Measurements from ENCODE around the gene C1QBP.
A peak's percentile ranks its signal among the peaks of the same experiment; 100 is the strongest.

Gene C1QBP

GRCh38 chr17:5422505-5422904 lies 16.4 kb downstream of the C1QBP start:
- Histone ChIP-seq H3K4me3 (ENCODE audit: low read length) (no peak overlapping the region), H3K27me3 (replicated peaks; ENCODE audit: insufficient read depth, low read length) (no peaks in the 10 kb centered on the region), H4K20me1 (ENCODE audit: insufficient read depth, low read length) (peaks cover 5% of the 10 kb centered on the region), H3K4me2 (ENCODE audit: low read depth, low read length) (no peak overlapping the region), H3K9me2 (replicated peaks; ENCODE audit: insufficient read depth, low read length) (no peaks in the 10 kb centered on the region), H3K79me2 (ENCODE audit: low read length) (peaks cover 46% of the 10 kb centered on the region), H3F3A (ENCODE audit: insufficient read depth, low read length) (peaks cover 13% of the 10 kb centered on the region; the same call in 1 of the 2 replicates), H3K9ac (ENCODE audit: low read length) (no peak overlapping the region), H3K36me3 (replicated peaks; ENCODE audit: insufficient read depth, low read length) (peaks cover 13% of the 10 kb centered on the region; the same call in 1 of the 2 replicates), H3K27ac (ENCODE audit: low read length) (no peak overlapping the region), H3K4me1 (ENCODE audit: low read length) (peaks cover 12% of the 10 kb centered on the region), H2AFZ (ENCODE audit: low read length) (no peak overlapping the region), H3K9me3 (replicated peaks; ENCODE audit: insufficient read depth, low read length) (no peaks in the 10 kb centered on the region)
- DNase-seq: no peak
- TF ChIP-seq EZH2phosphoT487 (IDR thresholded peaks at IDR 0.05; ENCODE audit: low read length) (no peak), EZH2 (optimal IDR thresholded peaks at IDR 0.05; ENCODE audit: low read depth, low read length) (no peak)
- TF ChIP-seq, protein P1, sequence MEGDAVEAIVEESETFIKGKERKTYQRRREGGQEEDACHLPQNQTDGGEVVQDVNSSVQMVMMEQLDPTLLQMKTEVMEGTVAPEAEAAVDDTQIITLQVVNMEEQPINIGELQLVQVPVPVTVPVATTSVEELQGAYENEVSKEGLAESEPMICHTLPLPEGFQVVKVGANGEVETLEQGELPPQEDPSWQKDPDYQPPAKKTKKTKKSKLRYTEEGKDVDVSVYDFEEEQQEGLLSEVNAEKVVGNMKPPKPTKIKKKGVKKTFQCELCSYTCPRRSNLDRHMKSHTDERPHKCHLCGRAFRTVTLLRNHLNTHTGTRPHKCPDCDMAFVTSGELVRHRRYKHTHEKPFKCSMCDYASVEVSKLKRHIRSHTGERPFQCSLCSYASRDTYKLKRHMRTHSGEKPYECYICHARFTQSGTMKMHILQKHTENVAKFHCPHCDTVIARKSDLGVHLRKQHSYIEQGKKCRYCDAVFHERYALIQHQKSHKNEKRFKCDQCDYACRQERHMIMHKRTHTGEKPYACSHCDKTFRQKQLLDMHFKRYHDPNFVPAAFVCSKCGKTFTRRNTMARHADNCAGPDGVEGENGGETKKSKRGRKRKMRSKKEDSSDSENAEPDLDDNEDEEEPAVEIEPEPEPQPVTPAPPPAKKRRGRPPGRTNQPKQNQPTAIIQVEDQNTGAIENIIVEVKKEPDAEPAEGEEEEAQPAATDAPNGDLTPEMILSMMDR (IDR thresholded peaks at IDR 0.05; ENCODE audit: low read length): no peak

DNA sequence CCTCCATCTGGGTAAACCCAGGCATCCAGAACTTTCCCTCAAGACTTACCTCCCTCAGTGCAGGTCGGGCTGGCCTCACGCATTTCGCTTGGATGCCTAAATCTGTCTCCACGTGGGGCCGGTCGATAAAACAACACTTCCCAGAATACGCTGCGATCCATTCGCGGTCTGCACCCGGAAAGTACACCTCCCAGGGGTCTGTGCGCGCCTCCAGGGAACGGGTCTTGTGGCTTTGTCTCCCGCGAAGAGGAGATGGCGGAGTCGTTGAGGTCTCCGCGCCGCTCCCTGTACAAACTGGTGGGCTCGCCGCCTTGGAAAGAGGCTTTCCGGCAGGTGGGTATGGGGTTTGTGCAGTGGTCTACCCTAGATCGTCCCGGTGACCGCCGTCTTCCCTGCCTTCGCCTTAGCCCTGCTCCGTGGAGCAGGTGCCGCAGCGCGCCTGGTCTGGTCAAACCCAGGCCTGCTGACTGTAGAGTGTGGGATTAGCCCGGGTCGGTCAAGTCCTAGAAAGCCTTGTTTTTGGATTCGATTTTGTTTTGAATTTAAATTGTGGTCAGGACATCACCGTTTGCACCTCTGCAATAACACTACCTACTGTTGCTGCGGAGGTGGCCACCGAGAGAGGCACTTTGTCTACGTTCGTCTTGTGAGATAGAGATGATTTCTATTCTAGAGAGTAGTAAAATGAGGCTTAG lies 18.8 kb downstream of the C1QBP start, which contains the start of gene RPAIN:
RPAIN (plus strand) TSS at position 224 of the 695 bp plus-strand sequence; CDS start at position 253, 29 bp downstream.
- H3K4me3 ChIP-seq (ENCODE audit: low read length): peak within 1 kb of the TSS; percentile 95
- H3F3A ChIP-seq (ENCODE audit: insufficient read depth, low read length): peaks cover 13% of the 10 kb centered on the region; the same call in 1 of the 2 replicates
- H3K79me2 ChIP-seq (ENCODE audit: low read length): peaks cover 67% of the 10 kb centered on the region
- H3K9me3 ChIP-seq (replicated peaks; ENCODE audit: insufficient read depth, low read length): no peaks in the 10 kb centered on the region
- peak within 1 kb of the TSS; percentile 93 for H3K4me2 ChIP-seq (ENCODE audit: low read depth, low read length)
- TF ChIP-seq, protein P1 (IDR thresholded peaks at IDR 0.05; ENCODE audit: low read length): no peak
- TF ChIP-seq EZH2phosphoT487 (IDR thresholded peaks at IDR 0.05; ENCODE audit: low read length): no peak
- H3K36me3 ChIP-seq (replicated peaks; ENCODE audit: insufficient read depth, low read length): peaks cover 12% of the 10 kb centered on the region; the same call in 1 of the 2 replicates
- peak; percentile 92 for DNase-seq
- peak within 1 kb of the TSS; percentile 86 for H2AFZ ChIP-seq (ENCODE audit: low read length)
- peaks cover 5% of the 10 kb centered on the region for H4K20me1 ChIP-seq (ENCODE audit: insufficient read depth, low read length)
- H3K27ac ChIP-seq (ENCODE audit: low read length): peak within 1 kb of the TSS; percentile 95
- H3K4me1 ChIP-seq (ENCODE audit: low read length): peaks cover 12% of the 10 kb centered on the region
- H3K27me3 ChIP-seq (replicated peaks; ENCODE audit: insufficient read depth, low read length): no peaks in the 10 kb centered on the region
- no peaks in the 10 kb centered on the region for H3K9me2 ChIP-seq (replicated peaks; ENCODE audit: insufficient read depth, low read length)
- peak within 1 kb of the TSS; percentile 94 for H3K9ac ChIP-seq (ENCODE audit: low read length)

GRCh38 chr17:5419356-5419958 lies 19.5 kb downstream of the C1QBP start, which contains the start of gene NUP88:
NUP88 (minus strand) TSS chr17:5419662; CDS start chr17:5419650, 12 bp downstream.
- H3K4me3 ChIP-seq (ENCODE audit: low read length): peak within 1 kb of the TSS; percentile 95
- peaks cover 5% of the 10 kb centered on the region for H4K20me1 ChIP-seq (ENCODE audit: insufficient read depth, low read length)
- H2AFZ ChIP-seq (ENCODE audit: low read length): peak within 1 kb of the TSS; percentile 86
- H3K79me2 ChIP-seq (ENCODE audit: low read length): peaks cover 71% of the 10 kb centered on the region
- no peaks in the 10 kb centered on the region for H3K9me2 ChIP-seq (replicated peaks; ENCODE audit: insufficient read depth, low read length)
- H3K27me3 ChIP-seq (replicated peaks; ENCODE audit: insufficient read depth, low read length): no peaks in the 10 kb centered on the region
- peaks cover 13% of the 10 kb centered on the region; the same call in 1 of the 2 replicates for H3F3A ChIP-seq (ENCODE audit: insufficient read depth, low read length)
- H3K4me1 ChIP-seq (ENCODE audit: low read length): peaks cover 12% of the 10 kb centered on the region
- no peak for TF ChIP-seq EZH2 (optimal IDR thresholded peaks at IDR 0.05; ENCODE audit: low read depth, low read length)
- no peak for TF ChIP-seq EZH2phosphoT487 (IDR thresholded peaks at IDR 0.05; ENCODE audit: low read length)
- TF ChIP-seq, protein P1 (IDR thresholded peaks at IDR 0.05; ENCODE audit: low read length): no peak
- H3K4me2 ChIP-seq (ENCODE audit: low read depth, low read length): peak within 1 kb of the TSS; percentile 93
- H3K9me3 ChIP-seq (replicated peaks; ENCODE audit: insufficient read depth, low read length): no peaks in the 10 kb centered on the region
- H3K27ac ChIP-seq (ENCODE audit: low read length): peak within 1 kb of the TSS; percentile 95
- peak within 1 kb of the TSS; percentile 94 for H3K9ac ChIP-seq (ENCODE audit: low read length)
- peaks cover 12% of the 10 kb centered on the region; the same call in 1 of the 2 replicates for H3K36me3 ChIP-seq (replicated peaks; ENCODE audit: insufficient read depth, low read length)
- peak; percentile 98 for DNase-seq

Data from MM.1S (cell line).